Fibroblast of lung (primary cell): ENCODE measurements around the gene OR56B1. TPM values are rescaled to one million over a fixed set of nuclear protein-coding genes. Genes with fewer than 3 reads are reported as not detected.
A peak's percentile ranks its signal among the peaks of the same experiment; 100 is the strongest.

Experiments
- DNase-seq, 2 donors: peaks; one replicate each; pipeline versions ENCODE4 v3.0.0 to v3.0.0-alpha.2; 2010; ENCODE audit warnings: low read depth in 2 of 2
- H2AFZ ChIP-seq: 2 replicates; pipeline ENCODE4 v1.5.1; 2012; ENCODE audit warnings: low read length, control low read depth, inconsistent platforms
- H3K27ac ChIP-seq: 2 replicates; pipeline ENCODE4 v1.5.1; 2011; ENCODE audit warnings: low read length, control low read depth; ENCODE audit not compliant: insufficient read depth
- H3K27me3 ChIP-seq: 2 replicates; pipeline ENCODE4 v1.5.1; 2011; ENCODE audit warnings: mild to moderate bottlenecking, low read length; ENCODE audit not compliant: control insufficient read depth, insufficient read depth
- H3K36me3 ChIP-seq: 2 replicates; pipeline ENCODE4 v1.5.1; 2011; ENCODE audit warnings: low read length; ENCODE audit not compliant: control insufficient read depth, insufficient read depth
- H3K4me1 ChIP-seq: 2 replicates; pipeline ENCODE4 v1.5.1; 2011; ENCODE audit warnings: low read length; ENCODE audit not compliant: control insufficient read depth, insufficient read depth; ENCODE audit errors: extremely low read depth
- H3K4me2 ChIP-seq: 2 replicates; pipeline ENCODE4 v1.5.1; 2011; ENCODE audit warnings: low read length, control low read depth; ENCODE audit not compliant: insufficient read depth; ENCODE audit errors: extremely low read depth
- H3K4me3 ChIP-seq, 4 experiments: fragments of 200-600 bp in 1 of 4; sonication (generic) in 1 of 4; replicated peaks in 1 of 4; 2 replicates each; pipeline ENCODE4 v1.5.1; 2011 to 2016; ENCODE audit warnings: low read length in 4 of 4, low read depth in 3 of 4, mild to moderate bottlenecking in 3 of 4, control low read depth in 2 of 4, inconsistent platforms in 1 of 4, mixed read lengths in 1 of 4; ENCODE audit not compliant: insufficient read depth in 1 of 4; ENCODE audit errors: control extremely low read depth in 1 of 4
- H3K79me2 ChIP-seq: 2 replicates; pipeline ENCODE4 v1.5.1; 2012; ENCODE audit warnings: mild to moderate bottlenecking, low read length, inconsistent platforms; ENCODE audit not compliant: control insufficient read depth, insufficient read depth
- H3K9ac ChIP-seq: 2 replicates; pipeline ENCODE4 v1.5.1; 2011; ENCODE audit warnings: mild to moderate bottlenecking, low read length, control low read depth; ENCODE audit not compliant: insufficient read depth
- H3K9me3 ChIP-seq: 2 replicates; pipeline ENCODE4 v1.5.1; 2012; ENCODE audit warnings: low read depth, low read length; ENCODE audit not compliant: control insufficient read depth, insufficient read depth
- H4K20me1 ChIP-seq: 2 replicates; pipeline ENCODE4 v1.5.1; 2011; ENCODE audit warnings: low read length; ENCODE audit not compliant: control insufficient read depth, insufficient read depth; ENCODE audit errors: extremely low read depth
- CTCF ChIP-seq, 2 donors: IDR thresholded peaks in 1 of 2; conservative IDR thresholded peaks in 1 of 2; 1 replicate in 1 of 2; 2 replicates in 1 of 2; pipeline ENCODE4 v1.5.1; 2011 to 2012; ENCODE audit warnings: low read length in 2 of 2, control low read depth in 1 of 2, inconsistent platforms in 1 of 2, low read depth in 1 of 2, mild to moderate bottlenecking in 1 of 2
- EZH2 ChIP-seq: IDR thresholded peaks from 2 replicates; pipeline ENCODE4 v1.5.1; 2012; ENCODE audit warnings: low read length, control low read depth, mild to moderate bottlenecking; ENCODE audit errors: missing control alignments
- polyA plus RNA-seq, 2 donors: library from polyadenylated mRNA; depleted of rRNA in 1 of 2; stranded (reverse) in 1 of 2; unstranded in 1 of 2; fragments of >200 nt; gene quantifications; 2 replicates each; pipeline ENCODE4 v1.2.1, GENCODE V29; 2011 to 2012; ENCODE audit warnings: missing spikeins in 1 of 2
- total RNA-seq: library from RNA; depleted of rRNA; stranded (reverse); fragments of >200 nt; gene quantifications from 2 replicates; pipeline ENCODE4 v1.2.1, GENCODE V29; 2014

The OR56B1 gene
- total and polyA plus RNA-seq, 2 donors (not counting 1 experiment from before 2014, with no cell fraction given), result not detected

- Histone ChIP-seq H2AFZ (no peak overlapping the region), H3K4me1 (no peaks in the 10 kb centered on the region), H3K9ac (no peak overlapping the region), H3K79me2 (no peaks in the 10 kb centered on the region), H3K4me2 (no peak overlapping the region), H3K9me3 (no peaks in the 10 kb centered on the region), H4K20me1 (no peaks in the 10 kb centered on the region), H3K27me3 (no peaks in the 10 kb centered on the region), H3K4me3 (no peak overlapping the region), H3K27ac (no peak overlapping the region), H3K36me3 (peaks cover 6% of the 10 kb centered on the region)
- DNase-seq, result no peak
- no peak for TF ChIP-seq CTCF (conservative IDR thresholded peaks at IDR 0.05 in 1 of 2, IDR thresholded peaks at IDR 0.05 in 1 of 2; ENCODE audit: low read depth in 1 of 2, low read length in 2 of 2)
- no peak for TF ChIP-seq EZH2
These were observed 35.1 kb upstream of the OR56B1 start for GRCh38 chr11:5701055-5701577.

- H4K20me1 ChIP-seq, result no peaks in the 10 kb centered on the region
- no peaks in the 10 kb centered on the region for H3K27me3 ChIP-seq
- no peaks in the 10 kb centered on the region for H3K9me3 ChIP-seq
- no peak overlapping the region for H2AFZ ChIP-seq
- DNase-seq, result no peak
- H3K4me1 ChIP-seq, result no peaks in the 10 kb centered on the region
- no peaks in the 10 kb centered on the region for H3K79me2 ChIP-seq
- H3K27ac ChIP-seq, result no peak overlapping the region
- TF ChIP-seq CTCF (conservative IDR thresholded peaks at IDR 0.05 in 1 of 2, IDR thresholded peaks at IDR 0.05 in 1 of 2; ENCODE audit: low read depth in 1 of 2, low read length in 2 of 2), result no peak
- no peak for TF ChIP-seq EZH2
- H3K9ac ChIP-seq, result no peak overlapping the region
- H3K36me3 ChIP-seq, result peaks cover 4% of the 10 kb centered on the region
- H3K4me2 ChIP-seq, result no peak overlapping the region
- H3K4me3 ChIP-seq, result no peak overlapping the region
These were observed 32.3 kb upstream of the OR56B1 start for GRCh38 chr11:5703741-5704536.

GRCh38 chr11:5705688-5706087 is 30.6 kb upstream of the OR56B1 start:
- TF ChIP-seq EZH2, result no peak
- TF ChIP-seq CTCF (conservative IDR thresholded peaks at IDR 0.05 in 1 of 2, IDR thresholded peaks at IDR 0.05 in 1 of 2; ENCODE audit: low read depth in 1 of 2, low read length in 2 of 2), result no peak
- no peak overlapping the region for H3K4me3 ChIP-seq
- H3K27me3 ChIP-seq, result no peaks in the 10 kb centered on the region
- no peaks in the 10 kb centered on the region for H3K79me2 ChIP-seq
- H4K20me1 ChIP-seq, result no peaks in the 10 kb centered on the region
- peak in 1 of 2 donors; percentile 39 for DNase-seq
- H2AFZ ChIP-seq, result no peak overlapping the region
- H3K9ac ChIP-seq, result no peak overlapping the region
- no peak overlapping the region for H3K27ac ChIP-seq
- peaks cover 5% of the 10 kb centered on the region for H3K36me3 ChIP-seq
- no peaks in the 10 kb centered on the region for H3K9me3 ChIP-seq
- no peak overlapping the region for H3K4me2 ChIP-seq
- H3K4me1 ChIP-seq, result no peaks in the 10 kb centered on the region
